Osteoblast (primary cell): ENCODE measurements around the gene CBFA2T3. TPM values are rescaled to one million over a fixed set of nuclear protein-coding genes. Genes with fewer than 3 reads are reported as not detected.

Experiments
- DNase-seq: peaks from one replicate; pipeline ENCODE4 v3.0.0; 2011; ENCODE audit warnings: low spot score, mixed read lengths; ENCODE audit not compliant: insufficient read length; ENCODE audit errors: missing footprints
- H2AFZ ChIP-seq: 2 replicates; pipeline ENCODE4 v1.6.0; 2011; ENCODE audit warnings: mild to moderate bottlenecking, low read length
- H3K27ac ChIP-seq: 2 replicates; pipeline ENCODE4 v1.5.1; 2011; ENCODE audit warnings: mild to moderate bottlenecking, low read depth, low read length, moderate library complexity
- H3K27me3 ChIP-seq: 2 replicates; pipeline ENCODE4 v1.6.0; 2012; ENCODE audit warnings: mild to moderate bottlenecking, control low read depth, inconsistent platforms, low read length, moderate library complexity; ENCODE audit not compliant: insufficient read depth
- H3K36me3 ChIP-seq: 2 replicates; pipeline ENCODE4 v1.5.1; 2011; ENCODE audit warnings: mild to moderate bottlenecking, low read length, control low read depth, moderate library complexity; ENCODE audit not compliant: insufficient read depth
- H3K4me1 ChIP-seq: 2 replicates; pipeline ENCODE4 v1.5.1; 2011; ENCODE audit warnings: mild to moderate bottlenecking, low read length, control low read depth, moderate library complexity; ENCODE audit not compliant: insufficient read depth
- H3K4me2 ChIP-seq: 2 replicates; pipeline ENCODE4 v1.6.0; 2011; ENCODE audit warnings: mild to moderate bottlenecking, low read length; ENCODE audit not compliant: insufficient read depth
- H3K4me3 ChIP-seq: fragments of 200-600 bp; sonication (generic); 3 replicates; pipeline ENCODE4 v1.5.1; 2012; ENCODE audit warnings: mild to moderate bottlenecking, low read length, inconsistent platforms; ENCODE audit not compliant: insufficient read depth
- H3K79me2 ChIP-seq: 2 replicates; pipeline ENCODE4 v1.6.0; 2012; ENCODE audit warnings: mild to moderate bottlenecking, low read length, control low read depth, inconsistent platforms; ENCODE audit not compliant: insufficient read depth
- H3K9me3 ChIP-seq: 2 replicates; pipeline ENCODE4 v1.5.1; 2011; ENCODE audit warnings: low read depth, low read length, control low read depth
- H4K20me1 ChIP-seq: 2 replicates; pipeline ENCODE4 v1.6.0; 2012; ENCODE audit warnings: mild to moderate bottlenecking, low read length, control low read depth; ENCODE audit not compliant: insufficient read depth
- CTCF ChIP-seq: IDR thresholded peaks from 2 replicates; pipeline ENCODE4 v1.5.1; 2011; ENCODE audit warnings: mild to moderate bottlenecking, low read depth, low read length, moderate library complexity; ENCODE audit errors: extremely low read depth
- total RNA-seq: library from RNA; depleted of rRNA; stranded (reverse); fragments of >200 nt; gene quantifications from 2 replicates; pipeline ENCODE4 v1.2.3, GENCODE V29; 2012

The CBFA2T3 gene
- total RNA-seq, 1 donor: not detected

GRCh38 chr16:88888461-88889387, 88.3 kb downstream of the CBFA2T3 start:
- no peaks in the 10 kb centered on the region for H3K4me1 ChIP-seq
- DNase-seq: no peak
- H3K27me3 ChIP-seq: no peaks in the 10 kb centered on the region
- no peaks in the 10 kb centered on the region for H3K79me2 ChIP-seq
- TF ChIP-seq CTCF: no peak
- no peaks in the 10 kb centered on the region for H4K20me1 ChIP-seq
- H3K36me3 ChIP-seq: no peaks in the 10 kb centered on the region
- H3K9me3 ChIP-seq: no peaks in the 10 kb centered on the region
- H3K4me3 ChIP-seq: no peak overlapping the region
- H3K4me2 ChIP-seq: no peak overlapping the region
- no peak overlapping the region for H3K27ac ChIP-seq
- H2AFZ ChIP-seq: no peak overlapping the region

- no peak overlapping the region for H3K4me2 ChIP-seq
- H3K27me3 ChIP-seq: no peaks in the 10 kb centered on the region
- H2AFZ ChIP-seq: no peak overlapping the region
- H3K79me2 ChIP-seq: no peaks in the 10 kb centered on the region
- H3K4me3 ChIP-seq: no peak overlapping the region
- TF ChIP-seq CTCF: no peak
- no peak for DNase-seq
- H4K20me1 ChIP-seq: no peaks in the 10 kb centered on the region
- H3K27ac ChIP-seq: no peak overlapping the region
- H3K4me1 ChIP-seq: no peaks in the 10 kb centered on the region
- no peaks in the 10 kb centered on the region for H3K36me3 ChIP-seq
- no peaks in the 10 kb centered on the region for H3K9me3 ChIP-seq
These were observed 89.0 kb downstream of the CBFA2T3 start for GRCh38 chr16:88888057-88888456.

GRCh38 chr16:88886845-88887521, 90.0 kb downstream of the CBFA2T3 start:
- no peak for DNase-seq

More at GRCh38 chr16:88886845-88887521, 90.0 kb downstream of the CBFA2T3 start:
- no peak overlapping the region for H3K4me3 ChIP-seq
- H3K27me3 ChIP-seq: no peaks in the 10 kb centered on the region
- no peak overlapping the region for H3K4me2 ChIP-seq
- no peak overlapping the region for H3K27ac ChIP-seq
- no peaks in the 10 kb centered on the region for H3K4me1 ChIP-seq
- no peaks in the 10 kb centered on the region for H4K20me1 ChIP-seq
- H2AFZ ChIP-seq: no peak overlapping the region
- H3K79me2 ChIP-seq: no peaks in the 10 kb centered on the region
- TF ChIP-seq CTCF: no peak
- H3K36me3 ChIP-seq: no peaks in the 10 kb centered on the region
- H3K9me3 ChIP-seq: no peaks in the 10 kb centered on the region
